Measurements from ENCODE around the gene FSTL4.

GRCh38 chr5:133402775-133403174 lies 209.6 kb downstream of the FSTL4 start:
- no peak for TF ChIP-seq CTCF (IDR thresholded peaks at IDR 0.05)
- no peak for TF ChIP-seq POLR2A (IDR thresholded peaks at IDR 0.05)
